Mucosa of stomach (tissue), 1 donor: ENCODE data around the gene PRSS57.
"Not testable (repeated sequence)": the region's sequence is repeated elsewhere in the genome, so short reads cannot be mapped to it uniquely, and the experiment has no call there.

Experiments used
- H3K27me3 ChIP-seq: one replicate; pipeline ENCODE4 v1.7.0; 2013; ENCODE audit warnings: mild to moderate bottlenecking, low read length; ENCODE audit not compliant: control insufficient read depth, insufficient read depth
- H3K36me3 ChIP-seq: one replicate; pipeline ENCODE4 v1.7.0; 2013; ENCODE audit warnings: low read length; ENCODE audit not compliant: control insufficient read depth, insufficient read depth
- H3K4me1 ChIP-seq: one replicate; pipeline ENCODE4 v1.7.0; 2013; ENCODE audit warnings: mild to moderate bottlenecking, low read length; ENCODE audit not compliant: control insufficient read depth, insufficient read depth
- H3K4me3 ChIP-seq: one replicate; pipeline ENCODE4 v1.7.0; 2013; ENCODE audit warnings: low read length
- H3K9ac ChIP-seq: one replicate; pipeline ENCODE4 v1.7.0; 2013; ENCODE audit warnings: mild to moderate bottlenecking, low read length, moderate library complexity
- H3K9me3 ChIP-seq: one replicate; pipeline ENCODE4 v1.7.0; 2013; ENCODE audit warnings: mild to moderate bottlenecking, low read length, moderate library complexity; ENCODE audit not compliant: control insufficient read depth
- donor health status: Pancreatic carcinoma.

The PRSS57 gene

DNA sequence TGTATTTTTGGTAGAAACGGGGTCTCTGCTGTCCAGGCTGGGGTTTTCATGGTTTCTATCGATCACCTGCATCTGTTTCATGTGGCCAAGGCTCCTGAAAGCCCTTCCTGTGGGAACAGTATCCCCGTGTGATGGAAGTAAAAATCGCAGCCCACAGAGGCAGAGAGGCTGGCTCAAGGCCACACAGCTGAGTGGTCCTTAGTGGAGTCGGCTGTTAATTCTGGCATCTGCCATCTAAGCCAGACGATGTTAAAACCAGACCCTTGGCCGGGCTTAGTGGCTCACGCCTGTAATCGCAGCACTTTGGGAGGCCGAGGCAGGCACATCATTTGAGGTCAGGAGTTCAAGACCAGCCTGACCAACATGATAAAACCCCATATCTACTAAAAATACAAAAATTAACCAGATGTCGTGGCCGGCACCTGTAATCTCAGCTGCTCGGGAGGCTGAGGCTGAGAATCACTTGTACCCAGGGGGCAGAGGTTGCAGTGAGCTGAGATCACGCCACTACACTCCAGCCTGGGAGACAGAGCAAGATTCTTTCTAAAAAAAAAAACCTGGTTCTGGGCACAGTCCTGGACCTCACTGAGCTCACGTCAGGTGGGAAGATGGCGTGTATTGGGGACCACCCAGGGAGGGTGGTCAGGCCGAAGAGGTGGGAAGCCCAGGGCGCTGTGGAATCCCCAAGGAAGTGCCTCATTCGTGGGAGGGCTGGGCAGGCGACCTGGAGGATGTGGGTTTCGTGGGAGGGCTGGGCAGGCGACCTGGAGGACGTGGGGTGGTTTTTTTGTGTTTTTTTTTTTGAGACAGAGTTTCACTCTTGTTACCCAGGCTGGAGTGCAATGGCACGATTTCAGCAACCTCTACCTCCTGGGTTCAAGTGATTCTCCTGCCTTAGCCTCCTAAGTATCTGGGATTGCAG is 37.2 kb upstream of the PRSS57 start:
- Histone ChIP-seq H3K27me3 (no peaks in the 10 kb centered on the region), H3K9me3 (no peaks in the 10 kb centered on the region)

DNA sequence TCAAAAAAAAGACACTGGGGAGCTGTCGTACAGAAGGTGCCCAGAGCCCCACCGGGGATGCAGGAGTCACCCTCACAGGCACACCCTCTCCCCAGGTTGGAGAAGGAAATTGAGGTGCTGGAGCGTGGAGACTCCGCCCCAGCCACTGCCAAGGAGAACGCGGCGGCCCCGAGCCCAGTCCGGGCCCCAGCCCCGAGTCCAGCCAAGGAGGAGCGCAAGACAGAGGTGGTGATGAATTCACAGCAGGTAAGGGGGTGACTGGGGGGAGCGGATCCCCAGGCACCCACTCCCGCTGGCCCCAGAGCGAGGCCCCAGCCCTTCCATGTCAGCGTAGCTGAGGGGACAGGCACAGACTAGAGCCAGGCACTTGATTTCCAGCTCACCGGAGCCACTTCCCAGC is 35.7 kb upstream of the PRSS57 start:
- no peaks in the 10 kb centered on the region for H3K4me1 ChIP-seq
- H3K36me3 ChIP-seq, result no peaks in the 10 kb centered on the region

More for the DNA sequence above, 37.2 kb upstream of the PRSS57 start:
- Histone ChIP-seq H3K4me1 (no peaks in the 10 kb centered on the region), H3K36me3 (no peaks in the 10 kb centered on the region), H3K9ac (no peak overlapping the region), H3K4me3 (no peak overlapping the region)

DNA sequence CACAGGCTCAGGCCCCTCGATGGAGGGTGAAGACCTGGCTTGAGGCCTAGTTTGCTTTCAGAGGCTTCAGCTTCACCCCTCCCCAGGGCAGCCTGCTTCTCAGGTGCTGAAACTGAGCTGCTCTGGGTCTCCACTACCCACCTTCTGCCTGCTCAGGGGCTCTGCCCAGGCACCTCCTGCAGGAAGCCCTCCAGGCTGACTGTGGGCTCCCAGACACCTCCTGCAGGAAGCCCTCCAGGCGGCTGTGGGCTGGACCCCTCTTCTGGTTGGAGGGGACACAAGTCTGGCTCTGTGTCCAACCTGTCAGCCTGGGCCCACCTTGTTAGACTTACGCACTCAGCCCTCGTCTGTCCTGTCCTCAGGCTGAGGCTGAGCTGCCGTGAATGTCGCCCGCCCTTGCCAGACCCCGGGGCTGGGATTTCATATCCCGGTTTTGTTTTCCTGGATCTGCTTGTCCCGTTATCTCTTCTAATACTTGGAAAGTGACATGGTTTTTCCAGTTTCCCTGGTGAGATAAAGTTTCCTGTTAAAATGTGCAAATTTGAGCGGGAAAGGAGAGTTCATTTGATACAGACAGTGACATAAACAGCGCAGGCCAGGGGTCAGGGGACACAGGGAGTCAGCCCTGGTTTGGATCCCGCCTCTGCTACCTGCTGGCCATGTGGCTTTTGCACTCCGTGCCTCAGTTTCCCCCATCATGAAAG is 34.9 kb upstream of the PRSS57 start:
- Histone ChIP-seq H3K9ac (no peak overlapping the region), H3K9me3 (no peaks in the 10 kb centered on the region), H3K4me3 (no peak overlapping the region), H3K4me1 (no peaks in the 10 kb centered on the region), H3K36me3 (no peaks in the 10 kb centered on the region), H3K27me3 (no peaks in the 10 kb centered on the region)

More for the DNA sequence above, 35.7 kb upstream of the PRSS57 start:
- no peak overlapping the region for H3K4me3 ChIP-seq
- no peaks in the 10 kb centered on the region for H3K9me3 ChIP-seq
- H3K27me3 ChIP-seq, result no peaks in the 10 kb centered on the region
- no peak overlapping the region for H3K9ac ChIP-seq

DNA sequence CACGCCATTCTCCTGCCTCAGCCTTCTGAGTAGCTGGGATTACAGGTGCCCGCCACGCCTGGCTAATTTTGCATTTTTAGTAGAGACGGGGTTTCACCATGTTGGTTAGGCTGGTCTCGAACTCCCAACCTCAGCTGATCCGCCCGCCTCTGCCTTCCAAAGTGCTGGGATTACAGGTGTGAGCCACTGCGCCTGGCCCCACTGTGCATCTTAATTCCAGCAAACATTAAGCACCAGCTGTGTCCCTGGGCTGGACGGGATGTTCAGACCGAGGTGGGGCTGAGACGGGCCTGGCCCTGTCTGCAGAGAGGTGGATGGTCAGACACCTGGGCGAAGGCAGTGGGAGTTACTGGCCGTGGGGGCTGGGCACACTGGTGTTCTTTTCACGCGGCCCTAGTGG is 34.3 kb upstream of the PRSS57 start:
- not testable (repeated sequence) for H3K9ac ChIP-seq, H3K4me3 ChIP-seq, H3K9me3 ChIP-seq, H3K4me1 ChIP-seq, H3K27me3 ChIP-seq, H3K36me3 ChIP-seq

DNA sequence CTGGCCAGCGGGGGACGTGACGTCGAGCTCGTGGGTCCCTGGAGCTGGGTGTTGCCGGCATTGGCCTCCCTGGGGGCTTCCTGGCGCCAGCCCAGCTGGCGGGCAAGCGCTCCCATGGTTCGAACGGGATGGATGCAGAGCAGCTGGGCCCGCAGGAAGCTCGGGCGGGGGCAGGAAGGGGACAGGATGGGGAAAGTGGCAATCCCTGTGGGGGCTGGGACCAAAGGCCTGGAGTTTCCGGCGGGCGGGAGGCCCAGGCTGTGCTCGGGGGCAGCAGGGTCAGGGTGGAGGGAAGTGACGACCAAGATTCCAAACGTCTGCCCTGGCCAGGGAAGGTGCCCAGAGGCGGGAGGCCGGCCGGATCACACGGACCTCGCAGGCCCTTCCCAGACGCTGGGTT is 32.8 kb upstream of the PRSS57 start:
- Histone ChIP-seq H3K9me3 (no peaks in the 10 kb centered on the region), H3K4me1 (no peaks in the 10 kb centered on the region), H3K36me3 (no peaks in the 10 kb centered on the region), H3K4me3 (no peak overlapping the region), H3K27me3 (no peaks in the 10 kb centered on the region), H3K9ac (no peak overlapping the region)

DNA sequence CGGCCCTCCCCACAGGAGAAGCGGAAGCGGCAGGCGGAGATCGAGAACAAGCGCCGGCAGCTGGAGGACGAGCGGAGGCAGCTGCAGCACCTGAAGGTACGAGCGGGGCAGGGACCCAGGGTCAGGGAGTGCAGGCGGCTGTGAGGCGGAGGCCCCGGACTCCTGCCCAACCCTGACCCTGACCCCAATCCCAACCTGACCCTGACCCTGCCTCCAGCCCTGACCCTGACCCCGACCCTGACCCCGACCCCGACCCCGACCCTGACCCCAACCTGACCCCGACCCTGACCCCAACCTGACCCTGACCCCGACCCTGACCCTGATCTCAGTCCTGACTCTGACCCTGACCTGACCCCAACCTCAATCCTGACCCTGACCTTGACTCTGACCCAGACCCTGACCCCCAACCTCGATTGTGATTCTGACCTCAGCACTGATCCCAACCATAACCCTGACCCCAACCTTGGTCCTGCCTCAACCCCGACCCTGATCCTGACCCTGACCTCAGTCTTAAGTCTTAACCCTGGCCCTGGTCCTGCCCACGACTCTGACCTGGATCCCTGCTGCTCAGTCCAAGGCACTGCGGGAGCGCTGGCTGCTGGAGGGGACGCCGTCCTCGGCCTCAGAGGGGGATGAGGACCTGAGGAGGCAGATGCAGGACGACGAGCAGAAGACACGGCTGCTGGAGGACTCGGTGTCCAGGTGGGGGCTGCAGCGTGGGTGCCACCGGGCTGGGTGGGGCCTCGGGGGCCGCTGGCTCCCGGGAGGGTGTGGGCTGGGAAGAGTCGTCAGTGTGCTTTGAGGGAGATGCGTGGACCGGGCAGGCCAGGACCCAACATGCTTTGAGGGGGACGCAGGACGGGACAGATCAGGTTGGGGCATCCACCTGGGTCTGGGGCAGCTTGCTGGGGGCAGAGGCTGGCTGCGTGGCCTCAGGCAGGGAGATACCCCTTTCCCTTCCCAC is 32.0 kb upstream of the PRSS57 start:
- no peak overlapping the region for H3K4me3 ChIP-seq
- H3K9ac ChIP-seq, result no peak overlapping the region
- H3K27me3 ChIP-seq, result no peaks in the 10 kb centered on the region
- H3K9me3 ChIP-seq, result no peaks in the 10 kb centered on the region
- H3K36me3 ChIP-seq, result no peaks in the 10 kb centered on the region
- no peaks in the 10 kb centered on the region for H3K4me1 ChIP-seq

DNA sequence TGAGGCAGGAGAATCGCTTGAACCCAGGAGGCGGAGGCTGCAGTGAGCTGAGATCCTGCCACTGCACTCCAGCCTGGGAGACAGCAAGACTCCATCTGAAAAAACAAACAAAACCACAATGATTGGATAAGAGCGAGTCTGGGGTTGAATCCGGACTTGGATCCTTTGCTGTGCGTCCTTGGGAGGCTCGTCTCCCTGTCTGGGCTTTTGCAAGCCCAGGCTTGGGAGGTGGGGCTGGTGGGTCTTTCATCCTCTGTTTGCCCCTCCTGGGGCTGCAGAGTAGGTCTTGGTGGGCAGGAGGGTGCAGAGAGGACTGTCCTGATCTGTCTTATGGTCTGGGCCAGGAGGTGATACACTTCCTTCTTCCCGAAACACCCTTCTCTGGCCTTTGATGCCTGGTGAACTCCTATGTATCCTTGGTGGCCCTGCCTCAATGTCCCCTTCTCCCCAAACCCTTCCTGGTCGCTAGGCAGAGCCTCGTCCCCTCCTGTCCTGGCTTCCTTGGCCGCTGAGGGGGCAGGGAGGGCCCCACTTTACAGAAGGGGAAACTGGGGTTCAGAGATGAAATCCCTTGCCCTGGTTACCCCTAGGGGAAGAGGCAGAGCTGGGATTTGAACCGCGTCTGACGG is 30.3 kb upstream of the PRSS57 start:
- peaks cover 5% of the 10 kb centered on the region for H3K27me3 ChIP-seq
- H3K36me3 ChIP-seq, result no peaks in the 10 kb centered on the region
- no peak overlapping the region for H3K9ac ChIP-seq
- no peaks in the 10 kb centered on the region for H3K9me3 ChIP-seq
- H3K4me1 ChIP-seq, result no peaks in the 10 kb centered on the region
- no peak overlapping the region for H3K4me3 ChIP-seq

DNA sequence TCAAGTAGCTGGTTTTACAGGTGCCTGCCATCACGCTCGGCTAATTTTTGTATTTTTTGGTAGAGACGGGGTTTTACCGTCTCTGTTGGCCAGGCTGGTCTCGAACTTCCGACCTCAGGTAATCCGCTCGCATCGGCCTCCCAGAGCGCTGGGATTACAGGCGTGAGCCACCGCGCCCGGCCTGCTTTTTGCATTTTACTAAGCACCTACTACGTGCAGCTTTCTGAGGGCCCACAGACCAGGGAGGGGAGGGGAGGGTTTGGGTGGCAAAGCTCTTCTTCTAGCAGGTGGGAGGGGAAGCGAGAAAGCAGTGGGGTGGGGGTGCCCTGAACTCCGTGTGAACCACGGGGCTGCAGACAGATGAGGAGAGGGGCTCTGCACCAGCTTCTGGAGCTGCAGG is 28.5 kb upstream of the PRSS57 start:
- H3K36me3 ChIP-seq, result no peaks in the 10 kb centered on the region
- peaks cover 17% of the 10 kb centered on the region for H3K27me3 ChIP-seq
- H3K4me1 ChIP-seq, result no peaks in the 10 kb centered on the region
- no peak overlapping the region for H3K9ac ChIP-seq
- H3K9me3 ChIP-seq, result no peaks in the 10 kb centered on the region
- H3K4me3 ChIP-seq, result no peak overlapping the region

DNA sequence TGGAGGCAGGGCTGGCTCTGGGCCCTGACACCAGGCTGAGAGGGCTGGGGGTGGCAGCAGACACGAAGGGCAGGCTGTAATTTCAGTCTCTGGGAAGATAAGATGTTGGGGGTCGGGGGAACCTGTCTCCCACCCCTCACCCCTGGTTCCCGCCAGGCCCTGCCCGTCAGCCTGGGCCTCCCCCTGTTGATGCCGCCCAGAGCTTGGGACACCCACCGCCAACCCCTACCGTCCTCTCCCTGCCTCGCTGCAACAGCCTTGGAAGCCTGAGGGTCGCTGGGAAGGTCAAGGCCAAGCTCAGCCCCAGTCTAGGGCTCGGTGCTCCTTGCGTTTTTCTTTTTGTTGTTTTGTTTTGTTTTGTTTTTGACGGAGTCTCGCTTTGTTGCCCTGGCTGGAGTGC is 28.0 kb upstream of the PRSS57 start:
- Histone ChIP-seq H3K27me3 (peaks cover 19% of the 10 kb centered on the region), H3K4me1 (no peaks in the 10 kb centered on the region), H3K9ac (no peak overlapping the region), H3K9me3 (no peaks in the 10 kb centered on the region), H3K36me3 (no peaks in the 10 kb centered on the region), H3K4me3 (no peak overlapping the region)

DNA sequence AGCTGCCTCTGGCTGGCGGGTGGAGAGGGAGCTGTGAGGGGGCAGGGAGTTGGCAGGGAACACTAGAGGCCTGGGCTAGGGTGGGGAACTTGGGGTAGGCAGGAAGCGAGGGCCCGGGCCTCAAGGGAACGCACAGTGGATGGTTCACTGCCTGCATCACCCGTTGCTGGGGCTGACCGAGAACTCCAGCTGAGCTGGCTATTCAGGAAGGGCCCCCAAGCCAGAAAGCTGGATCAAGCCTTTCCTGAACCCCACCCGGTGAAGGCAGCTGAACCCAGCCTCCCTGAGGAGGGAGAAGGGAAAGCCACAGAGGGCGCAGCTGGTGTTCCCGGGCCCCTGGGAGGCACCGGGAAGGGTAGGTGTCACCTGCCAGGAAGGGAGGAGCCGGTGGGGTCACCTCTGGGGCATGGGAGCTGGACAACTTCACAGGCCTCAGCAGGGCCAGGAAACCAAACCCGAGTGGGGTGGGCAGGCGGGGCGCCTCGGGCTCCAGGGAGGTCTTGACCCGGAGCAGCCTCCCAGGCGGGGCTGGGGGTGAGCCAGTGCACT is 27.4 kb upstream of the PRSS57 start:
- Histone ChIP-seq H3K4me1 (no peaks in the 10 kb centered on the region), H3K36me3 (no peaks in the 10 kb centered on the region), H3K27me3 (peaks cover 19% of the 10 kb centered on the region), H3K4me3 (no peak overlapping the region), H3K9ac (no peak overlapping the region), H3K9me3 (no peaks in the 10 kb centered on the region)
